HepG2 (cell line): ENCODE results near the gene ABHD17A. TPM values are rescaled to one million over a fixed set of nuclear protein-coding genes. Genes with fewer than 3 reads are reported as not detected.

Experiments
- ARNT ChIP-seq: fragments of 450-650 bp; IDR thresholded peaks from 2 replicates; pipeline ENCODE4 v1.6.1; 2017
- CEBPB ChIP-seq: IDR thresholded peaks from 2 replicates; pipeline ENCODE4 v1.6.1; 2011; ENCODE audit warnings: low read depth, low read length, improper control_type of control experiment, borderline replicate concordance
- GATAD1 ChIP-seq: IDR thresholded peaks from 2 replicates; pipeline ENCODE4 v1.6.1; 2016; ENCODE audit warnings: missing genetic modification reagents, missing compliant biosample characterization
- MBNL3 ChIP-seq: fragments of 250-450 bp; sonication (Bioruptor Pico); conservative IDR thresholded peaks from 2 replicates; pipeline ENCODE4 v1.8.0; 2022; ENCODE audit warnings: mild to moderate bottlenecking, inconsistent platforms
- RAD51 ChIP-seq: fragments of 450-650 bp; IDR thresholded peaks from 2 replicates; pipeline ENCODE4 v1.6.1; 2016; ENCODE audit warnings: borderline replicate concordance
- XBP1 ChIP-seq: sonication (generic); formaldehyde crosslinking; IDR thresholded peaks from 2 replicates; pipeline ENCODE4 v1.5.0; 2020; ENCODE audit warnings: missing genetic modification reagents
- ZBTB21 ChIP-seq: sonication (generic); formaldehyde crosslinking; IDR thresholded peaks from 2 replicates; pipeline ENCODE4 v1.4.0; 2020; ENCODE audit warnings: missing genetic modification reagents
- ZBTB42 ChIP-seq: sonication (generic); formaldehyde crosslinking; IDR thresholded peaks from 2 replicates; pipeline ENCODE4 v1.5.0; 2020; ENCODE audit warnings: mild to moderate bottlenecking, missing genetic modification reagents
- ZFP90 ChIP-seq: sonication (generic); formaldehyde crosslinking; IDR thresholded peaks from 2 replicates; pipeline ENCODE4 v1.8.0; 2022; ENCODE audit warnings: missing genetic modification reagents, mild to moderate bottlenecking, inconsistent platforms, borderline replicate concordance
- ZNF263 ChIP-seq: sonication (generic); formaldehyde crosslinking; IDR thresholded peaks from 2 replicates; pipeline ENCODE4 v1.4.0; 2020; ENCODE audit warnings: missing genetic modification reagents
- ZNF335 ChIP-seq: sonication (generic); formaldehyde crosslinking; IDR thresholded peaks from 2 replicates; pipeline ENCODE4 v1.4.0; 2020; ENCODE audit warnings: missing genetic modification reagents
- ZNF350 ChIP-seq: sonication (generic); formaldehyde crosslinking; IDR thresholded peaks from 2 replicates; pipeline ENCODE4 v1.4.0; 2020; ENCODE audit warnings: mild to moderate bottlenecking, low read depth, missing genetic modification reagents, borderline replicate concordance
- ZNF354B ChIP-seq: sonication (generic); formaldehyde crosslinking; IDR thresholded peaks from 2 replicates; pipeline ENCODE4 v1.8.0; 2022; ENCODE audit warnings: mild to moderate bottlenecking, missing genetic modification reagents
- ZNF616 ChIP-seq: sonication (generic); formaldehyde crosslinking; IDR thresholded peaks from 2 replicates; pipeline ENCODE4 v1.5.0; 2020; ENCODE audit warnings: low read depth, mild to moderate bottlenecking, missing genetic modification reagents
- ZNF746 ChIP-seq: sonication (generic); formaldehyde crosslinking; IDR thresholded peaks from 2 replicates; pipeline ENCODE4 v1.8.0; 2022; ENCODE audit warnings: mild to moderate bottlenecking, missing genetic modification reagents
- ZNF792 ChIP-seq: IDR thresholded peaks from 2 replicates; pipeline ENCODE4 v1.6.1; 2016
- polyA plus RNA-seq, 8 experiments: library from polyadenylated mRNA; depleted of rRNA in 3 of 8; stranded (reverse) in 7 of 8; unstranded in 1 of 8; fragments of >200 nt; fragmentation: Illumina TruSeq in 4 of 8; extraction: Trizol in 4 of 8; gene quantifications; 2 replicates each; pipeline versions ENCODE4 v1.2.1 to v1.2.3, GENCODE V29; 2011 to 2016; ENCODE audit warnings: low read depth in 4 of 8, missing spikeins in 1 of 8, mixed read lengths in 1 of 8; ENCODE audit not compliant: insufficient read depth in 1 of 8
- total RNA-seq, 5 experiments: library from RNA; depleted of rRNA; stranded (reverse); fragments of >200 nt; fragmentation: Illumina TruSeq; extraction: Trizol; gene quantifications; 2 replicates each; pipeline ENCODE4 v1.2.3, GENCODE V29; 2016; ENCODE audit warnings: low read depth in 1 of 5
- TF ChIP-seq, protein P1 (sequence below): sonication (generic); formaldehyde crosslinking; IDR thresholded peaks from 2 replicates; pipeline ENCODE4 v1.4.0; 2020; ENCODE audit warnings: missing genetic modification reagents
- TF ChIP-seq, protein P2 (sequence below): sonication (generic); formaldehyde crosslinking; IDR thresholded peaks from 2 replicates; pipeline ENCODE4 v1.5.0; 2020; ENCODE audit warnings: mild to moderate bottlenecking, missing genetic modification reagents
- TF ChIP-seq, protein P3 (sequence below): IDR thresholded peaks from 2 replicates; pipeline ENCODE4 v1.6.1; 2016; ENCODE audit warnings: missing compliant biosample characterization, missing genetic modification reagents, borderline replicate concordance
- TF ChIP-seq, protein P4 (sequence below): sonication (generic); formaldehyde crosslinking; IDR thresholded peaks from 2 replicates; pipeline ENCODE4 v1.5.0; 2020; ENCODE audit warnings: missing genetic modification reagents, mild to moderate bottlenecking, borderline replicate concordance
- TF ChIP-seq, protein P5 (sequence below): IDR thresholded peaks from 2 replicates; pipeline ENCODE4 v1.6.1; 2016; ENCODE audit warnings: low read depth, borderline replicate concordance
- TF ChIP-seq, protein P6 (sequence below): sonication (generic); formaldehyde crosslinking; IDR thresholded peaks from 2 replicates; pipeline ENCODE4 v1.5.0; 2020; ENCODE audit warnings: mild to moderate bottlenecking, missing genetic modification reagents, moderate library complexity
- TF ChIP-seq, protein P7 (sequence below): sonication (generic); formaldehyde crosslinking; IDR thresholded peaks from 2 replicates; pipeline ENCODE4 v1.8.1; 2023; ENCODE audit warnings: missing genetic modification reagents, mild to moderate bottlenecking, borderline replicate concordance

ABHD17A gene
- total and polyA plus RNA-seq, 2 of the 13 experiments (the other 11 are each of a cell fraction or from before 2014, with no cell fraction given), result 27.7 to 40.8 TPM

DNA sequence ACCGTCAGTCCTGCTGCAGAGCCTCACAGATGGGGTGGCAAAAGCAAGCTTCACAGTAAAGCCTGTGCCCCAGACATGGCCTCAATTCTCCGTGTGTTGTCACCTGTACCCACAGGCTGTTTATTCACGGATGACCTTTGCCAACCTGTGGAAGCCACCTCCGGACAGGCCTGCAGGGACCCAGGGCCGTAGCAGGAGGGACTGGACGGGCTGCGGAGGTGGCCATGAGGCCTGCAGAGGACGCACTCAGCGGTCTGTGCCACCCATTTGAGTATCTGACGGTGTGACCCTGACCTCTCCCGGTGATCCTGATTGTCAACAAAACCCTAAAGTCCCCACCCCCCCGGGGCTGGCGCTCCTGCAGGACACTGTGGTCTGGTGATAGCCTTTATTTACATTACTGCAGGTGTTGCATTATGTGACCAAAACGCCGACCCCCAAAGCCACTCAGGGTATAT, 14.1 kb downstream of the ABHD17A start (continued):
- TF ChIP-seq, protein P1, sequence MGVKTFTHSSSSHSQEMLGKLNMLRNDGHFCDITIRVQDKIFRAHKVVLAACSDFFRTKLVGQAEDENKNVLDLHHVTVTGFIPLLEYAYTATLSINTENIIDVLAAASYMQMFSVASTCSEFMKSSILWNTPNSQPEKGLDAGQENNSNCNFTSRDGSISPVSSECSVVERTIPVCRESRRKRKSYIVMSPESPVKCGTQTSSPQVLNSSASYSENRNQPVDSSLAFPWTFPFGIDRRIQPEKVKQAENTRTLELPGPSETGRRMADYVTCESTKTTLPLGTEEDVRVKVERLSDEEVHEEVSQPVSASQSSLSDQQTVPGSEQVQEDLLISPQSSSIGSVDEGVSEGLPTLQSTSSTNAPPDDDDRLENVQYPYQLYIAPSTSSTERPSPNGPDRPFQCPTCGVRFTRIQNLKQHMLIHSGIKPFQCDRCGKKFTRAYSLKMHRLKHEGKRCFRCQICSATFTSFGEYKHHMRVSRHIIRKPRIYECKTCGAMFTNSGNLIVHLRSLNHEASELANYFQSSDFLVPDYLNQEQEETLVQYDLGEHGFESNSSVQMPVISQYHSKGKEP (CRISPR knock-in tag), result no peak
- TF ChIP-seq CEBPB, result no peak
- peak; percentile 28; the same call in 1 of the 2 replicates for TF ChIP-seq ZNF746
- TF ChIP-seq, protein P2, sequence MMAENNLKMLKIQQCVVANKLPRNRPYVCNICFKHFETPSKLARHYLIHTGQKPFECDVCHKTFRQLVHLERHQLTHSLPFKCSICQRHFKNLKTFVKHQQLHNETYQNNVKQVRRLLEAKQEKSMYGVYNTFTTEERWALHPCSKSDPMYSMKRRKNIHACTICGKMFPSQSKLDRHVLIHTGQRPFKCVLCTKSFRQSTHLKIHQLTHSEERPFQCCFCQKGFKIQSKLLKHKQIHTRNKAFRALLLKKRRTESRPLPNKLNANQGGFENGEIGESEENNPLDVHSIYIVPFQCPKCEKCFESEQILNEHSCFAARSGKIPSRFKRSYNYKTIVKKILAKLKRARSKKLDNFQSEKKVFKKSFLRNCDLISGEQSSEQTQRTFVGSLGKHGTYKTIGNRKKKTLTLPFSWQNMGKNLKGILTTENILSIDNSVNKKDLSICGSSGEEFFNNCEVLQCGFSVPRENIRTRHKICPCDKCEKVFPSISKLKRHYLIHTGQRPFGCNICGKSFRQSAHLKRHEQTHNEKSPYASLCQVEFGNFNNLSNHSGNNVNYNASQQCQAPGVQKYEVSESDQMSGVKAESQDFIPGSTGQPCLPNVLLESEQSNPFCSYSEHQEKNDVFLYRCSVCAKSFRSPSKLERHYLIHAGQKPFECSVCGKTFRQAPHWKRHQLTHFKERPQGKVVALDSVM (CRISPR knock-in tag), result peak; percentile 59; the same call in 1 of the 2 replicates
- TF ChIP-seq ZFP90 (CRISPR knock-in tag), result peak; percentile 59; the same call in 1 of the 2 replicates
- TF ChIP-seq XBP1 (CRISPR knock-in tag), result 0 out of 2 replicates have a peak, but pooled peaks have one; percentile 35
- peak; percentile 65; the same call in 1 of the 2 replicates for TF ChIP-seq ZNF792 (CRISPR knock-in tag)
- no peak for TF ChIP-seq ZBTB21 (CRISPR knock-in tag)
- TF ChIP-seq, protein P3, sequence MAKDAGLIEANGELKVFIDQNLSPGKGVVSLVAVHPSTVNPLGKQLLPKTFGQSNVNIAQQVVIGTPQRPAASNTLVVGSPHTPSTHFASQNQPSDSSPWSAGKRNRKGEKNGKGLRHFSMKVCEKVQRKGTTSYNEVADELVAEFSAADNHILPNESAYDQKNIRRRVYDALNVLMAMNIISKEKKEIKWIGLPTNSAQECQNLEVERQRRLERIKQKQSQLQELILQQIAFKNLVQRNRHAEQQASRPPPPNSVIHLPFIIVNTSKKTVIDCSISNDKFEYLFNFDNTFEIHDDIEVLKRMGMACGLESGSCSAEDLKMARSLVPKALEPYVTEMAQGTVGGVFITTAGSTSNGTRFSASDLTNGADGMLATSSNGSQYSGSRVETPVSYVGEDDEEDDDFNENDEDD (CRISPR knock-in tag), result no peak
- no peak for TF ChIP-seq ZNF616
- peak; percentile 79 for TF ChIP-seq ZNF350 (CRISPR knock-in tag)
- no peak for TF ChIP-seq RAD51
- TF ChIP-seq ARNT, result no peak
- TF ChIP-seq ZNF263 (CRISPR knock-in tag), result no peak
- peak; percentile 39; the same call in 1 of the 2 replicates for TF ChIP-seq ZNF335 (CRISPR knock-in tag)
- no peak for TF ChIP-seq ZBTB42 (CRISPR knock-in tag)
- TF ChIP-seq, protein P4, sequence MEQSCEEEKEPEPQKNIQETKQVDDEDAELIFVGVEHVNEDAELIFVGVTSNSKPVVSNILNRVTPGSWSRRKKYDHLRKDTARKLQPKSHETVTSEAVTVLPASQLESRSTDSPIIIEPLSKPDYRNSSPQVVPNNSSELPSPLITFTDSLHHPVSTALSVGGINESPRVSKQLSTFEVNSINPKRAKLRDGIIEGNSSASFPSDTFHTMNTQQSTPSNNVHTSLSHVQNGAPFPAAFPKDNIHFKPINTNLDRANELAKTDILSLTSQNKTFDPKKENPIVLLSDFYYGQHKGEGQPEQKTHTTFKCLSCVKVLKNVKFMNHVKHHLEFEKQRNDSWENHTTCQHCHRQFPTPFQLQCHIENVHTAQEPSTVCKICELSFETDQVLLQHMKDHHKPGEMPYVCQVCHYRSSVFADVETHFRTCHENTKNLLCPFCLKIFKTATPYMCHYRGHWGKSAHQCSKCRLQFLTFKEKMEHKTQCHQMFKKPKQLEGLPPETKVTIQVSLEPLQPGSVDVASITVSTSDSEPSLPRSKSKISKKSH, result no peak
- TF ChIP-seq, protein P5, sequence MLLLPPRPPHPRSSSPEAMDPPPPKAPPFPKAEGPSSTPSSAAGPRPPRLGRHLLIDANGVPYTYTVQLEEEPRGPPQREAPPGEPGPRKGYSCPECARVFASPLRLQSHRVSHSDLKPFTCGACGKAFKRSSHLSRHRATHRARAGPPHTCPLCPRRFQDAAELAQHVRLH (CRISPR knock-in tag), result peak; percentile 87
- peak; percentile 41; the same call in 1 of the 2 replicates for TF ChIP-seq GATAD1 (CRISPR knock-in tag)
- TF ChIP-seq ZNF354B (CRISPR knock-in tag), result no peak
- no peak for TF ChIP-seq MBNL3 (CRISPR knock-in tag)
- TF ChIP-seq, protein P6, sequence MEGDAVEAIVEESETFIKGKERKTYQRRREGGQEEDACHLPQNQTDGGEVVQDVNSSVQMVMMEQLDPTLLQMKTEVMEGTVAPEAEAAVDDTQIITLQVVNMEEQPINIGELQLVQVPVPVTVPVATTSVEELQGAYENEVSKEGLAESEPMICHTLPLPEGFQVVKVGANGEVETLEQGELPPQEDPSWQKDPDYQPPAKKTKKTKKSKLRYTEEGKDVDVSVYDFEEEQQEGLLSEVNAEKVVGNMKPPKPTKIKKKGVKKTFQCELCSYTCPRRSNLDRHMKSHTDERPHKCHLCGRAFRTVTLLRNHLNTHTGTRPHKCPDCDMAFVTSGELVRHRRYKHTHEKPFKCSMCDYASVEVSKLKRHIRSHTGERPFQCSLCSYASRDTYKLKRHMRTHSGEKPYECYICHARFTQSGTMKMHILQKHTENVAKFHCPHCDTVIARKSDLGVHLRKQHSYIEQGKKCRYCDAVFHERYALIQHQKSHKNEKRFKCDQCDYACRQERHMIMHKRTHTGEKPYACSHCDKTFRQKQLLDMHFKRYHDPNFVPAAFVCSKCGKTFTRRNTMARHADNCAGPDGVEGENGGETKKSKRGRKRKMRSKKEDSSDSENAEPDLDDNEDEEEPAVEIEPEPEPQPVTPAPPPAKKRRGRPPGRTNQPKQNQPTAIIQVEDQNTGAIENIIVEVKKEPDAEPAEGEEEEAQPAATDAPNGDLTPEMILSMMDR (CRISPR knock-in tag), result peak; percentile 83
- TF ChIP-seq, protein P7, sequence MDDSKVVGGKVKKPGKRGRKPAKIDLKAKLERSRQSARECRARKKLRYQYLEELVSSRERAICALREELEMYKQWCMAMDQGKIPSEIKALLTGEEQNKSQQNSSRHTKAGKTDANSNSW, result no peak
